ENCODE data around the gene TNFAIP6. TPM values are rescaled to one million over a fixed set of nuclear protein-coding genes. Genes with fewer than 3 reads are reported as not detected.

TNFAIP6 gene
- total RNA-seq, 2 experiments from 2014 or later = not detected

DNA sequence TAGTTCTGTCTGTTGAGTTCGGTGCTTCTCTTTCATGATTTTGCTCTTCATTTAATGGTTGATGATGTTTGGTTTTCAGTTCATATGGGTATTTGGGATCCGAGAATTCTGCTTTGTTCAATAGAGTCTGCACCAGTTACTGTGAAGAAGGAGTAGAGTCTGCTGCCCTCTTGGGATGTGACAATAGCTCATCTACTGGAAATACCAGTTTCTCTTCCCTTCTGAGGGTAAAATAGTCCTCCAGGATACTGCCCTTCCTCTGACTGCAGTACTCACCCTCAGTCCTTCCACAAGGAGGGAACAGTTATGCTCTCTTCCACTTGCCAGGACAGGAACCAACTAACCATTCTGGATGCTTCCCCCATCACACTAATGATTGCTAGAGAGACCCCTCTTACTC, 12.5 kb upstream of the TNFAIP6 start:
- POLR2A ChIA-PET = no interaction called here
- Mint-ChIP-seq H3K27ac (no peak overlapping the region), H3K4me3 (no peak overlapping the region), H3K27me3 (no peaks in the 10 kb centered on the region), H3K4me1 (ENCODE audit: low read depth) (no peaks in the 10 kb centered on the region), H3K9me3 (no peaks in the 10 kb centered on the region), H3K36me3 (ENCODE audit: low read depth) (no peaks in the 10 kb centered on the region)
- no peak overlapping the region for H3K4me3 ChIP-seq (ENCODE audit: low read length)
- peaks cover 0 to 9% of the 10 kb centered on the region in 2 experiments for H3K9me3 ChIP-seq (ENCODE audit: control insufficient read depth in 1 of 2, insufficient read depth in 1 of 2, low read length in 2 of 2)
- no peak for TF ChIP-seq CTCF (IDR thresholded peaks at IDR 0.05)
- DNase-seq (no peak), ATAC-seq (ENCODE audit: poor library complexity) (no peak)
- no peaks in the 10 kb centered on the region for H3K4me1 ChIP-seq (ENCODE audit: insufficient read depth, low read length)
- intact Hi-C loops (cut with DNase I, micrococcal nuclease) = no loop called here
- no peaks in the 10 kb centered on the region for H3K27me3 ChIP-seq (ENCODE audit: control insufficient read depth in 1 of 2, insufficient read depth in 2 of 2, low read length in 2 of 2)
- no peaks in the 10 kb centered on the region for H3K36me3 ChIP-seq (ENCODE audit: insufficient read depth, low read length)
- H3K27ac ChIP-seq (ENCODE audit: low read depth in 1 of 2, low read length in 2 of 2) = no peak overlapping the region
- CTCF ChIA-PET = no interaction called here

- Histone ChIP-seq H3K4me3 (ENCODE audit: low read length) (no peak overlapping the region), H3K36me3 (ENCODE audit: insufficient read depth, low read length) (no peaks in the 10 kb centered on the region), H3K27me3 (ENCODE audit: control insufficient read depth in 1 of 2, insufficient read depth in 2 of 2, low read length in 2 of 2) (no peaks in the 10 kb centered on the region), H3K4me1 (ENCODE audit: insufficient read depth, low read length) (no peaks in the 10 kb centered on the region), H3K9me3 (ENCODE audit: control insufficient read depth in 1 of 2, insufficient read depth in 1 of 2, low read length in 2 of 2) (peaks cover 0 to 7% of the 10 kb centered on the region in 2 experiments), H3K27ac (ENCODE audit: low read depth in 1 of 2, low read length in 2 of 2) (no peak overlapping the region)
- Mint-ChIP-seq H3K9me3 (no peaks in the 10 kb centered on the region), H3K4me1 (ENCODE audit: low read depth) (no peaks in the 10 kb centered on the region), H3K27ac (no peak overlapping the region), H3K36me3 (ENCODE audit: low read depth) (no peaks in the 10 kb centered on the region), H3K27me3 (no peaks in the 10 kb centered on the region), H3K4me3 (no peak overlapping the region)
- TF ChIP-seq CTCF (IDR thresholded peaks at IDR 0.05) = no peak
- intact Hi-C loops (cut with DNase I, micrococcal nuclease) = no loop called here
- DNase-seq (no peak), ATAC-seq (ENCODE audit: poor library complexity) (no peak)
- POLR2A ChIA-PET = no interaction called here
- CTCF ChIA-PET = interaction anchor here (0.5 to 0.9 kb wide), 2 partner anchors 18 to 78 kb away, joined by 3 to 4 read pairs; no protein-coding TSS in a partner anchor
Observed at GRCh38 chr2:151347294-151347693, 10.1 kb upstream of the TNFAIP6 start.

DNA sequence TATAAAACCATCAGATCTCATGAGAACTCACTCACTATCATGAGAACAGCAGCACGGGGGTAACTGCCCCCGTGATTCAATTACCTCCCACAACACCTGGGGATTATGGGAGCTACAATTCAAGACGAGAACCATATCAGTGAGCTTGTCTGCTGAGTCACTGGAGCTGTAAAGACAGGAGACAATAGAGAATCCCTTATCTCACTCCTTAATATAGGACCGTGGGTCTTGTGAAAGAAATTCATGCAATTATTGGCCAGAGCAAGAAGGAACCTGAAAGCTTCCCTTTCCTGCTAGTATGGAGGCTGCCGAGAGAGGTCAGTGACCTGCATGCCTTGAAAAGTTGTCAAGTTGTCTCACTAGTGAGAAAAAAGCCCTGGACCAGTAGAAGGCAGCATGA, 9.5 kb upstream of the TNFAIP6 start:
- H3K27ac Mint-ChIP-seq = no peak overlapping the region
- Histone ChIP-seq H3K4me1 (ENCODE audit: insufficient read depth, low read length) (no peaks in the 10 kb centered on the region), H3K4me3 (ENCODE audit: low read length) (no peak overlapping the region), H3K27me3 (ENCODE audit: control insufficient read depth in 1 of 2, insufficient read depth in 2 of 2, low read length in 2 of 2) (no peaks in the 10 kb centered on the region), H3K27ac (ENCODE audit: low read depth in 1 of 2, low read length in 2 of 2) (no peak overlapping the region), H3K9me3 (ENCODE audit: control insufficient read depth in 1 of 2, insufficient read depth in 1 of 2, low read length in 2 of 2) (peaks cover 0 to 3% of the 10 kb centered on the region in 2 experiments), H3K36me3 (ENCODE audit: insufficient read depth, low read length) (no peaks in the 10 kb centered on the region)
- CTCF ChIA-PET = interaction anchor here (0.5 to 0.9 kb wide), 2 partner anchors 19 to 78 kb away, joined by 3 to 4 read pairs; no protein-coding TSS in a partner anchor
- no peaks in the 10 kb centered on the region for H3K36me3 Mint-ChIP-seq (ENCODE audit: low read depth)
- intact Hi-C loops (cut with DNase I, micrococcal nuclease) = no loop called here
- H3K27me3 Mint-ChIP-seq = no peaks in the 10 kb centered on the region
- DNase-seq (no peak), ATAC-seq (ENCODE audit: poor library complexity) (no peak)
- no peaks in the 10 kb centered on the region for H3K4me1 Mint-ChIP-seq (ENCODE audit: low read depth)
- H3K9me3 Mint-ChIP-seq = no peaks in the 10 kb centered on the region
- H3K4me3 Mint-ChIP-seq = no peak overlapping the region
- POLR2A ChIA-PET = no interaction called here
- TF ChIP-seq CTCF (IDR thresholded peaks at IDR 0.05) = no peak
